ENCODE results near the gene OR1F1. TPM values are rescaled to one million over a fixed set of nuclear protein-coding genes. Genes with fewer than 3 reads are reported as not detected.

The OR1F1 gene
- total RNA-seq, 1 experiment from 2014 or later, result 0.26 TPM

DNA sequence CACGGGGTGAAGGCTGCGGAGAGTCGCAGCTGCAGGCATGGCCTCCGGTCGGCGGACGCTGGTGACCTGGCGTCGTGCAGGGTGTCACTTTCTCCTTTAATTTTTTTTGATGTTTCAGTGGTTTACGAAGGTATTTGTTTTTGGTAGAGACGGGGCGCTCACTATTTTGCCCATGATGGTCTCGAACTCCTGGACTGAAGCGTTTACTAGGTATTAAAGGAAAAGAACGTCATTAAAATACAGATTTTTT lies 36.1 kb upstream of the OR1F1 start:
- BruUV-seq (replicated peaks), result no TSS peak

DNA sequence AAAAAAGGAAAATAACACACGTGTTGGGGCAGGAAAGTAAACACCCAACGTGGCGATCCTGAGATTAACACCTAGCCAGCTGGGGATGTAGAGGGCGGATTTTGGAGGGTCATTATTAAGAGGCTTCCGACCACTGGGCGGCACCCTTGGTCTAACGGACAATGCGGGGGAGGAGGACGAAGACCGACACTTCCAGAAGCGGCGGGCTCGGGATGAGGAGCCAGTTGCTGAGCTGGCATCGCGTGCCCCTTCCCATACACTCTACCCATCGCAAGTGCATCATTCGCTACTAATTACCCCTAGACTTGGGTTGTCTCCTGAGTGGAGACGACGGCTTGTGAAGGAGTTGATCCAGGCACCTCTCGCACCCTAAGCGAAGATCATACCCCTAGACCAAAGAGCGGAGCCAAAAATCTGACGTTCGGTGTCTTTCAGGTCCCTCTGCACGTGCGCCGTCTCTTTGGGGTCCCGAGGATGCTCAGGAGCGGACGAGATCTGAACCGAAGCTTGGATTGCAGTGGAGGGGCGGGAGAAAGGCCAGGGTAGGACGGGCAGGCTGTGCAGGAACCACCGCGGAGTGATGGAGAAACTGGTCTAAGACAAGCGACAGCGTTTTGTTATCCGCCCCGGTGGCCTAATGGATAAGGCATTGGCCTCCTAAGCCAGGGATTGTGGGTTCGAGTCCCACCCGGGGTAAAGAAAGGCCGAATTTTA lies 35.6 kb upstream of the OR1F1 start:
- in situ Hi-C loops (cut with HindIII; ENCODE audit: low pct_unique_long_range_greater_than_20kb, low sequenced_read_pairs) (no loop called here), intact Hi-C loops (cut with micrococcal nuclease; ENCODE audit: unreplicated experiment) (no loop called here)
- no peaks in the 10 kb centered on the region for H3K27me3 ChIP-seq (ENCODE audit: control insufficient read depth, insufficient read depth, low read length)
- H3K27ac ChIP-seq (ENCODE audit: low read length), result peak overlapping the region; percentile 85
- peak; percentile 96 for DNase-seq (ENCODE audit: low read depth, low spot score)
- peaks cover 2% of the 10 kb centered on the region; the same call in 1 of the 2 replicates for H3K36me3 ChIP-seq (ENCODE audit: control insufficient read depth, insufficient read depth, low read length)
- H3K4me3 ChIP-seq (ENCODE audit: low read depth in 2 of 2, low read length in 2 of 2), result peak overlapping the region; percentile 70 to 96
- peaks cover 12% of the 10 kb centered on the region; the same call in 1 of the 2 replicates for H3K4me1 ChIP-seq (ENCODE audit: control insufficient read depth, insufficient read depth, low read length)
- no TSS peak for BruUV-seq (replicated peaks)
- TF ChIP-seq SIN3A (IDR thresholded peaks at IDR 0.05; ENCODE audit: borderline replicate concordance, insufficient read depth, low read depth, low read length) (no peak), POLR2AphosphoS5 (IDR thresholded peaks at IDR 0.05; ENCODE audit: low read depth, low read length) (peak; percentile 63; the same call in 1 of the 2 replicates), TCF7L2 (IDR thresholded peaks at IDR 0.05; ENCODE audit: low read depth, low read length) (peak; percentile 94)
- TF ChIP-seq, protein P1, sequence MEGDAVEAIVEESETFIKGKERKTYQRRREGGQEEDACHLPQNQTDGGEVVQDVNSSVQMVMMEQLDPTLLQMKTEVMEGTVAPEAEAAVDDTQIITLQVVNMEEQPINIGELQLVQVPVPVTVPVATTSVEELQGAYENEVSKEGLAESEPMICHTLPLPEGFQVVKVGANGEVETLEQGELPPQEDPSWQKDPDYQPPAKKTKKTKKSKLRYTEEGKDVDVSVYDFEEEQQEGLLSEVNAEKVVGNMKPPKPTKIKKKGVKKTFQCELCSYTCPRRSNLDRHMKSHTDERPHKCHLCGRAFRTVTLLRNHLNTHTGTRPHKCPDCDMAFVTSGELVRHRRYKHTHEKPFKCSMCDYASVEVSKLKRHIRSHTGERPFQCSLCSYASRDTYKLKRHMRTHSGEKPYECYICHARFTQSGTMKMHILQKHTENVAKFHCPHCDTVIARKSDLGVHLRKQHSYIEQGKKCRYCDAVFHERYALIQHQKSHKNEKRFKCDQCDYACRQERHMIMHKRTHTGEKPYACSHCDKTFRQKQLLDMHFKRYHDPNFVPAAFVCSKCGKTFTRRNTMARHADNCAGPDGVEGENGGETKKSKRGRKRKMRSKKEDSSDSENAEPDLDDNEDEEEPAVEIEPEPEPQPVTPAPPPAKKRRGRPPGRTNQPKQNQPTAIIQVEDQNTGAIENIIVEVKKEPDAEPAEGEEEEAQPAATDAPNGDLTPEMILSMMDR (IDR thresholded peaks at IDR 0.05), result peak; percentile 85
- peak; percentile 49 for ATAC-seq
- H3K9me3 ChIP-seq (ENCODE audit: control insufficient read depth, insufficient read depth, low read depth, low read length), result no peaks in the 10 kb centered on the region
- CTCF ChIA-PET, result interaction anchor here (0.6 to 1.4 kb wide), 4 partner anchors 9 to 20 kb away, joined by 3 to 8 read pairs (median 3); no protein-coding TSS in a partner anchor
- POLR2A ChIA-PET, result no interaction called here

More for the DNA sequence above, 36.1 kb upstream of the OR1F1 start:
- Histone ChIP-seq H3K9me3 (ENCODE audit: control insufficient read depth, insufficient read depth, low read depth, low read length) (no peaks in the 10 kb centered on the region), H3K36me3 (ENCODE audit: control insufficient read depth, insufficient read depth, low read length) (peaks cover 2% of the 10 kb centered on the region; the same call in 1 of the 2 replicates), H3K27ac (ENCODE audit: low read length) (peak overlapping the region; percentile 85), H3K27me3 (ENCODE audit: control insufficient read depth, insufficient read depth, low read length) (no peaks in the 10 kb centered on the region), H3K4me3 (ENCODE audit: low read depth in 2 of 2, low read length in 2 of 2) (peak overlapping the region; percentile 70 to 96), H3K4me1 (ENCODE audit: control insufficient read depth, insufficient read depth, low read length) (peaks cover 12% of the 10 kb centered on the region; the same call in 1 of the 2 replicates)
- ATAC-seq (no peak), DNase-seq (ENCODE audit: low read depth, low spot score) (no peak)
- CTCF ChIA-PET, result interaction anchor here (1.0 to 1.4 kb wide), 2 partner anchors 14 to 18 kb away, joined by 3 to 8 read pairs; no protein-coding TSS in a partner anchor
- POLR2A ChIA-PET, result no interaction called here
- TF ChIP-seq POLR2AphosphoS5 (IDR thresholded peaks at IDR 0.05; ENCODE audit: low read depth, low read length), result no peak
- TF ChIP-seq, protein P1 (IDR thresholded peaks at IDR 0.05), result no peak
- TF ChIP-seq, protein P2, sequence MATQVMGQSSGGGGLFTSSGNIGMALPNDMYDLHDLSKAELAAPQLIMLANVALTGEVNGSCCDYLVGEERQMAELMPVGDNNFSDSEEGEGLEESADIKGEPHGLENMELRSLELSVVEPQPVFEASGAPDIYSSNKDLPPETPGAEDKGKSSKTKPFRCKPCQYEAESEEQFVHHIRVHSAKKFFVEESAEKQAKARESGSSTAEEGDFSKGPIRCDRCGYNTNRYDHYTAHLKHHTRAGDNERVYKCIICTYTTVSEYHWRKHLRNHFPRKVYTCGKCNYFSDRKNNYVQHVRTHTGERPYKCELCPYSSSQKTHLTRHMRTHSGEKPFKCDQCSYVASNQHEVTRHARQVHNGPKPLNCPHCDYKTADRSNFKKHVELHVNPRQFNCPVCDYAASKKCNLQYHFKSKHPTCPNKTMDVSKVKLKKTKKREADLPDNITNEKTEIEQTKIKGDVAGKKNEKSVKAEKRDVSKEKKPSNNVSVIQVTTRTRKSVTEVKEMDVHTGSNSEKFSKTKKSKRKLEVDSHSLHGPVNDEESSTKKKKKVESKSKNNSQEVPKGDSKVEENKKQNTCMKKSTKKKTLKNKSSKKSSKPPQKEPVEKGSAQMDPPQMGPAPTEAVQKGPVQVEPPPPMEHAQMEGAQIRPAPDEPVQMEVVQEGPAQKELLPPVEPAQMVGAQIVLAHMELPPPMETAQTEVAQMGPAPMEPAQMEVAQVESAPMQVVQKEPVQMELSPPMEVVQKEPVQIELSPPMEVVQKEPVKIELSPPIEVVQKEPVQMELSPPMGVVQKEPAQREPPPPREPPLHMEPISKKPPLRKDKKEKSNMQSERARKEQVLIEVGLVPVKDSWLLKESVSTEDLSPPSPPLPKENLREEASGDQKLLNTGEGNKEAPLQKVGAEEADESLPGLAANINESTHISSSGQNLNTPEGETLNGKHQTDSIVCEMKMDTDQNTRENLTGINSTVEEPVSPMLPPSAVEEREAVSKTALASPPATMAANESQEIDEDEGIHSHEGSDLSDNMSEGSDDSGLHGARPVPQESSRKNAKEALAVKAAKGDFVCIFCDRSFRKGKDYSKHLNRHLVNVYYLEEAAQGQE (IDR thresholded peaks at IDR 0.05; ENCODE audit: insufficient read depth in 1 of 2, low read depth in 2 of 2, low read length in 1 of 2), result no peak
- no peak for TF ChIP-seq TCF7L2 (IDR thresholded peaks at IDR 0.05; ENCODE audit: low read depth, low read length)
- TF ChIP-seq SIN3A (IDR thresholded peaks at IDR 0.05; ENCODE audit: borderline replicate concordance, insufficient read depth, low read depth, low read length), result no peak
- intact Hi-C loops (cut with micrococcal nuclease; ENCODE audit: unreplicated experiment) (no loop called here), in situ Hi-C loops (cut with HindIII; ENCODE audit: low pct_unique_long_range_greater_than_20kb, low sequenced_read_pairs) (no loop called here)

All from Panc1 (cell line).